K562 (cell line): Measurements from ENCODE around the gene DALRD3. TPM values are rescaled to one million over a fixed set of nuclear protein-coding genes. Genes with fewer than 3 reads are reported as not detected.

ENCODE experiments used
- CEBPB ChIP-seq: fragments of 450-650 bp; IDR thresholded peaks from 2 replicates; pipeline ENCODE4 v1.6.1; 2016; ENCODE audit warnings: missing genetic modification characterization, missing compliant biosample characterization
- FOXA3 ChIP-seq, 2 experiments: fragments of 450-650 bp in 1 of 2; sonication (generic) in 1 of 2; formaldehyde crosslinking; IDR thresholded peaks in 1 of 2; conservative IDR thresholded peaks in 1 of 2; 2 replicates each; pipeline versions ENCODE4 v1.4.0 to v1.8.0; 2020 to 2022; ENCODE audit warnings: mild to moderate bottlenecking in 2 of 2, missing genetic modification reagents in 1 of 2
- GATAD2A ChIP-seq: fragments of 450-650 bp; IDR thresholded peaks from 2 replicates; pipeline ENCODE4 v1.6.1; 2017
- NCOA6 ChIP-seq: fragments of 450-650 bp; IDR thresholded peaks from 2 replicates; pipeline ENCODE4 v1.6.1; 2017; ENCODE audit warnings: mild to moderate bottlenecking
- NCOR1 ChIP-seq: fragments of 450-650 bp; IDR thresholded peaks from 2 replicates; pipeline ENCODE4 v1.6.1; 2016; ENCODE audit warnings: mild to moderate bottlenecking, moderate library complexity
- PBX2 ChIP-seq, 2 experiments: IDR thresholded peaks in 1 of 2; conservative IDR thresholded peaks in 1 of 2; 2 replicates each; pipeline ENCODE4 v1.6.1; 2016; ENCODE audit warnings: low read depth in 2 of 2, mild to moderate bottlenecking in 1 of 2, missing compliant biosample characterization in 1 of 2, missing genetic modification characterization in 1 of 2, moderate library complexity in 1 of 2
- PHB2 ChIP-seq: fragments of 450-650 bp; IDR thresholded peaks from 2 replicates; pipeline ENCODE4 v1.6.1; 2017; ENCODE audit warnings: low read depth
- PKNOX1 ChIP-seq: fragments of 450-650 bp; IDR thresholded peaks from 2 replicates; pipeline ENCODE4 v1.6.1; 2016
- SFPQ ChIP-seq: fragments of 200-400 bp; formaldehyde crosslinking; IDR thresholded peaks from 2 replicates; pipeline ENCODE4 v1.6.1; 2017; ENCODE audit warnings: mild to moderate bottlenecking, low read depth, low read length, moderate library complexity
- STAG1 ChIP-seq: sonication (generic); formaldehyde crosslinking; IDR thresholded peaks from 2 replicates; pipeline ENCODE4 v1.5.0; 2020; ENCODE audit warnings: missing genetic modification reagents, borderline replicate concordance
- STAT5A ChIP-seq: IDR thresholded peaks from 2 replicates; pipeline ENCODE4 v1.6.1; 2012; ENCODE audit warnings: low read length, inconsistent platforms, borderline replicate concordance
- TSC22D4 ChIP-seq: fragments of 450-650 bp; IDR thresholded peaks from 2 replicates; pipeline ENCODE4 v1.6.1; 2016; ENCODE audit warnings: missing genetic modification characterization, missing biosample characterization, control low read depth
- ZNF140 ChIP-seq: fragments of 250-450 bp; sonication (Bioruptor Pico); IDR thresholded peaks from 2 replicates; pipeline ENCODE4 v1.8.0; 2021; ENCODE audit warnings: moderate library complexity, mild to moderate bottlenecking, inconsistent platforms
- ZNF695 ChIP-seq: fragments of 450-650 bp; formaldehyde crosslinking; IDR thresholded peaks from 2 replicates; pipeline ENCODE4 v1.4.0; 2020; ENCODE audit warnings: mild to moderate bottlenecking, moderate library complexity
- polyA plus RNA-seq, 8 experiments: library from polyadenylated mRNA; depleted of rRNA in 4 of 8; stranded (reverse) in 5 of 8; unstranded in 3 of 8; fragments of >200 nt; fragmentation: Nextera tagmentation in 2 of 8; fragmentation: Illumina TruSeq in 1 of 8; extraction: Ambion mirVana in 2 of 8; extraction: Trizol in 1 of 8; gene quantifications; 2 replicates each; pipeline versions ENCODE4 v1.2.1 to v1.2.3, GENCODE V29; 2011 to 2014; ENCODE audit warnings: inconsistent platforms in 1 of 8, missing spikeins in 1 of 8
- total RNA-seq, 7 experiments: library from RNA; depleted of rRNA in 6 of 7; stranded (reverse); fragments of >200 nt in 6 of 7; fragmentation: Illumina TruSeq in 2 of 7; extraction: Trizol in 2 of 7; gene quantifications; 2 replicates each; pipeline versions ENCODE4 v1.2.1 to v1.2.3, GENCODE V29; 2011 to 2021; ENCODE audit warnings: low replicate concordance in 1 of 7
- TF ChIP-seq, protein P1 (sequence below): fragments of 450-650 bp; formaldehyde crosslinking; IDR thresholded peaks from 2 replicates; pipeline ENCODE4 v1.4.0; 2022; ENCODE audit warnings: missing genetic modification characterization

DALRD3 gene
- total and polyA plus RNA-seq, 9 of the 15 experiments (the other 6 are each of a cell fraction or from before 2014, with no cell fraction given) = 6.6 to 31.3 (median 14.4) TPM

- no peak for TF ChIP-seq PHB2
- 0 out of 2 replicates have a peak, but pooled peaks have one; percentile 16 for TF ChIP-seq NCOR1
- TF ChIP-seq, protein P1, sequence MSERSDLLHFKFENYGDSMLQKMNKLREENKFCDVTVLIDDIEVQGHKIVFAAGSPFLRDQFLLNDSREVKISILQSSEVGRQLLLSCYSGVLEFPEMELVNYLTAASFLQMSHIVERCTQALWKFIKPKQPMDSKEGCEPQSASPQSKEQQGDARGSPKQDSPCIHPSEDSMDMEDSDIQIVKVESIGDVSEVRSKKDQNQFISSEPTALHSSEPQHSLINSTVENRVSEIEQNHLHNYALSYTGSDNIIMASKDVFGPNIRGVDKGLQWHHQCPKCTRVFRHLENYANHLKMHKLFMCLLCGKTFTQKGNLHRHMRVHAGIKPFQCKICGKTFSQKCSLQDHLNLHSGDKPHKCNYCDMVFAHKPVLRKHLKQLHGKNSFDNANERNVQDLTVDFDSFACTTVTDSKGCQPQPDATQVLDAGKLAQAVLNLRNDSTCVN (CRISPR knock-in tag) = 0 out of 2 replicates have a peak, but pooled peaks have one; percentile 31
- no peak for TF ChIP-seq FOXA3 (CRISPR knock-in tag; conservative IDR thresholded peaks at IDR 0.05 in 1 of 2, IDR thresholded peaks at IDR 0.05 in 1 of 2)
- no peak for TF ChIP-seq NCOA6
- TF ChIP-seq ZNF695 (CRISPR knock-in tag) = no peak
- no peak for TF ChIP-seq PBX2 (CRISPR knock-in tag; IDR thresholded peaks at IDR 0.05; ENCODE audit: low read depth)
- no peak for TF ChIP-seq PBX2 (tag; conservative IDR thresholded peaks at IDR 0.05; ENCODE audit: low read depth)
- no peak for TF ChIP-seq STAT5A
- TF ChIP-seq STAG1 = no peak
- TF ChIP-seq PKNOX1 = peak; percentile 96
- no peak for TF ChIP-seq ZNF140 (CRISPR knock-in tag)
- TF ChIP-seq TSC22D4 = no peak
- no peak for TF ChIP-seq SFPQ
- no peak for TF ChIP-seq GATAD2A
- TF ChIP-seq CEBPB = 0 out of 2 replicates have a peak, but pooled peaks have one; percentile 21
Observed at GRCh38 chr3:49007068-49007770, 11.2 kb downstream of the DALRD3 start, which contains the start of gene WDR6 (continued).
